HG03064 (cell line): ENCODE results near the gene TMEM239.
"Not testable (repeated sequence)": the region's sequence is repeated elsewhere in the genome, so short reads cannot be mapped to it uniquely, and the experiment has no call there.

Experiments used
- ATAC-seq: cut with Tn5 transposase; IDR thresholded peaks from one replicate; pipeline ENCODE4 v1.9.1; 2021; ENCODE audit warnings: low read depth; ENCODE audit not compliant: unreplicated experiment

Gene TMEM239

DNA sequence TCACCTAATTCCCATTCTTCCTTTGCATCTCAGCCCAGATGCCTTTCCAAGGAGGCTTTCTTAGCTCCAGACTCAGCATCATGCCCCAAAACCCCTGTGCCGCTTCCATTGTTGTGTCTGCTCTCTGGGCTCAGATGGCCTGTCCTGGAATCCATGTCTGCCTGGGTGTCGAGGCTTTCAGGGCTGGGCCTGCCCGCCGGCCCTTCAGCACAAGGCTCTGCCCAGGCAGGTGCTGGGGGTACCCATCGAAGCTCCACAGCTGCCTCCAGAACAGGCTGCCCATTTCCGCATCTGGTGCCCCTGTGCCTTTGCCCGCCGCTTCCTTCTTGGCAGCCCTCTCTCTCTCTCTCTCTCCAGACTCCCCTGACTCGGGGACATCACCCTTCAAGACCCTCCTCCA lies 16.9 kb upstream of the TMEM239 start:
- no peak for ATAC-seq

DNA sequence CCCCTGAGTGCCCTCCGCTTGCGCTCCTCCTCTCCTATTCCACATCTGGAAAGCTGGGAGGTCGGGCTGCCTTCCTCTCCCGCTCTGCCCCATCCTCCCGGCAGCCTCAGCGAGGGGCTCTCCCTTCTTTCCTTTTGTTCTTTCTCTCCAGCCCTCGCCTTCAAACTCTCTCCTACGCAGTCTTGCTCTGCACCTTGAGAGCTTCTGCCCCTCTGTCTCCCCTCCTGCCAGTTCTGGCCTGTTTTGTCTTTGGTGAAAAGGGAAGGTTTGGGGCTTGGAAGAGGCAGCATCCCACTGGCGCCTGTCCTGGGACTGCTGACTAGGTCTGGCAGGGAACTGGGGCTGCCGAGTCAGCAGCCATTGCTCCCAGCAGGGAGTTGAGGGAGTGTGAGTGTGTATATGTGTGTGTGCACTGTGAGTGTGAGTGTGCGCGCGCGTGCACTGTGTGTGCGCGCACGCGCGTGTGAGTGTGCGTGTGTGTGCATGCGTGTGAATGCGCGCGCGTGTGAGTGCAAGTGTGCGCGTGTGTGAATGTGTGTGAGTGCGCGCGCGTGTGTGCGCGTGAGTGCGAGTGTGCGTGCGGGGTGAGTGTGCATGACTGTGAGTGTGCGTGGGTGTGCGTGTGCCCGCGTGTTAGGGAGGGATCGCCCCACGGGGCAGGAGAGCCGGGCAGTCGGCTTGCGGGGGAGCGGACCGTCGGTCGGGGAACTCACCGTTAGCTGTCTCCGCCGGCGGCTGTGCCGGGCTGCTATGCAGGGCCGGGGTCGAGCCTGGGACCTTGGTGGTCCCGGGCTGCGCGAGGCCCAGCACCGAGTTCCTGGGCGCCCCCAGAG lies 16.3 kb upstream of the TMEM239 start:
- peak; percentile 10 for ATAC-seq

DNA sequence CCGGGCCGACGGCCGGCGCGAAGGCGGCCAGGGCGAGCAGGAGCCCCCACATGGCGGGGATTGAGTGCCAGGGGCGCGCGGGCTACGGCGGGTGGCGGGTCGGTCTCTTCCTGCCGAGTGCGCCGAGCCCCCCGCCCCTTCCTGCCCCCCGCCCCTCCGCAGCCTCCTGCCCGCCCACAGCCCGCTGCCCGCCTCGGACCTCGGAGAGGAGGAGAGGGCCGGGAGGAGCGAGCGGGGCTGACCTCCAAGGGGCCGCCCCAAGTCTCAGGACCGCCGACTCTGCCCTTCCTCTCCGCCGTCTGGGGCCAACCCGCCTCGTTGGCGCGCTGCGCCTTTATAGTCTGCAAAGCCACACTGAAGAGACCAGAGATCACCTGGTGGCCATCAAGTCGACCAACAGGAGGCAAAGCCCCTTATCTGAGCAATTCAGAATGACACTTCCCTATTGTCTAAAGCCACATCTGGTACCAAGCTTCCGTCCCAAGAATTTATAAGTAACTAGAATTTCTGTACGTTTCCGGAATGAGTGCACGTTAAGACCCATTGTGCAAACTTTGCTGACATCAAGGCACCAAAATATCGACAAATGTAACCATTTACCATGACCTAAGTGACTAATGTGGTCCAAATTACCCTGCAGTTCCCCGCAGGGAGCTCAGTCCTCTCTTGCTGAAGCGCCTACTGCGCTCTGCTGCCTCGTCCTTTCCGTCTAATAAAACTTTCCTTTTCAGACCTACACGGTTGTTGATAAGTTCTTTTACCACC lies 15.5 kb upstream of the TMEM239 start, which contains the start of gene CPXM1:
TSS of gene CPXM1 (minus strand) at position 107 of the 765 bp plus-strand sequence. CDS start at position 52, 55 bp downstream.
- ATAC-seq, result peak; percentile 52

DNA sequence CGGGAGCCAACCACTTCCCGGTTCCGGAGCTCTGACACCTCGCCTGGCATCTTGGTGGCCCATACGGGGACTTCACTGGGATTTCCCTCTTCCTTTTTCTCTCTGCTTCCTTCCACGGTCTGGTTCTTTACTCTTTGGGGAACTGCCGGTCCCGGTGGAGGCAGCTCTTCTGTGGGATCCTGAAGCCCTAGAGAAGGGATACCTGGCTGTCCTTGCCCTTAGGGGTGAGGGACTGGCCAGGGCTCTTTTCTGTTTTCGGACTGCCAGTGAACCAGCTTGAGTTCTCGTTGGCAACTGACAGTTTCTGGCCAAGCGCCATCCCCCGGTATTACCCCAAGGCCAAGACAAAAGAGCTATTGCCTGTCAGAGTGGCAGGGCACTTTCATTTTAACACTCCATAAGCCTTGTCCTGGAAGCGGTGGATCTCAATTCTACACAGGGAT lies 14.9 kb upstream of the TMEM239 start:
- ATAC-seq, result no peak

DNA sequence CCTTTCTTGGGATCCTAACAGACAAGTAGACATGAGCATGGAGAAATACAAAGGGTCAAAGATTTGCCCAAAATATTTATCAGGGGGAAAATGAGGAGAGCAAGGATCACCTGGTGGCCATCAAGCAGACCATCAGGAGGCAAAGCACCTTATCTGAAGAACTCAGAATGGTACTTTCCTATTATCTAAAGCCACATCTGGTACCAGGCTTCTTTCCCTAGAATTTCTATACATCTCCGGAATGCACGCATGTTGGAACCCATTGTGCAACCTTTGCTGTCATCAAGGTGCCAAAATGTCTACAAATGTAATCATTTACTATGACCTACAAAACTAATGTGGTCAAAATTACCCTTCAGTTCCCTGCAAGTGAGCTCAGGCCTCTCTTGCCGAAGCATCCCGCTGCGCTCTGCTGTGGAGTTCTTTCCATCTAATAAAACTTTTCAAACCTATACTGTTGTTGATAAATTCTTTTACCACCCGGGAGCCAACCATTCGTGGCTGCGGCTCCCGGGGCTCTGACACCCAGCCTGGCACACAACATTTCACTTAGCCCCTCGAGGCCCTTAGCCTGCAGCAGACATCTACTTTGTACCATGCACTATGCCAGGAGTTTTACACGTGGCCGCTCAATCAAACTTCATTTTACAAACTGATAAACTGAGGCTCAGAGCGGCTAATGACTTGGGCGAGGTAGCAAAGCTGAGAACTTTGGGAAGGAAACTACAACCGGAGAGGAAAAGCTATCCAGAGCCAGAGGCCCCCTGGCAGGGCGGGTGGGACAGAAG lies 11.9 kb upstream of the TMEM239 start:
- ATAC-seq, result no peak

DNA sequence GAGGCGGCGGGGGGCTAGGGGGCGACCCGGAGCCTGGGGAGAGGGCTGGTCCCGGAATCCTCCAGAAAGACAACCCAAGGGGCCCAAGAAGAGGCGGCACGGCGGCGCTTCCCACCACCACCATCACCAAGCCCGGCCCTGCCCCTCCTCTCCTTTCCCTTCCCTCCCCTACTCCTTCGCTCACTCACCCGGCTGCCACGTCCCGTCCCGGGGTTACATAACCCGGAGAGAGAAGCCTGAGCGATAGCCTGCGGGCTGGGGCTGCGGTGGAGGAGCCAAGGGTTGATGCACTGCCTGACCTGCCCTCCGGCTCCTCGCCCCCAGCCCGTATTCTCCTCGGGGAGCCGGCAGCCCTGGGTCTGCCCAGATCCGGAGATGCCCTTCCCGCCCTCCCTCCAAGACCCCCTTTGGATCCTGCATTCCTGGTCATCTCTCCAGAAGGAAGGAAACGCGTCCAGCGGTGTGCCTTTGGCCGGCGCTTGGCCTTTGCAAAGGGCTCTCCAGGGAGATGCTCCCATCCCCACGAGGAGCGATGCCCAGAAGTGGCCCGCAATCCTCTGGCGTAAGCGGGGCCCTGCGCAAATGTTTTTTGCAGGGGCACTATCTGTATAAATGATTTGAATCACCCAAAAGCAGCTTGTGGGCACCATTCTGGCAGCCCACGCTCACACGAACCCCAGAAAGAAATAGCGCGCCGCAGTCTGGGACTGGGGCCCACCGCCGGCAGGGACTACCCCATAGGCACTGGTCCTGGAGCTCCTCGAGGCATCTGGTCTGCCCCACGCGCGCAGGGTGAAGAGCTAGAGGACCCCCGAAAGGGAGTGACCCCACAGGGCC lies 11.1 kb upstream of the TMEM239 start:
- ATAC-seq, result no peak

DNA sequence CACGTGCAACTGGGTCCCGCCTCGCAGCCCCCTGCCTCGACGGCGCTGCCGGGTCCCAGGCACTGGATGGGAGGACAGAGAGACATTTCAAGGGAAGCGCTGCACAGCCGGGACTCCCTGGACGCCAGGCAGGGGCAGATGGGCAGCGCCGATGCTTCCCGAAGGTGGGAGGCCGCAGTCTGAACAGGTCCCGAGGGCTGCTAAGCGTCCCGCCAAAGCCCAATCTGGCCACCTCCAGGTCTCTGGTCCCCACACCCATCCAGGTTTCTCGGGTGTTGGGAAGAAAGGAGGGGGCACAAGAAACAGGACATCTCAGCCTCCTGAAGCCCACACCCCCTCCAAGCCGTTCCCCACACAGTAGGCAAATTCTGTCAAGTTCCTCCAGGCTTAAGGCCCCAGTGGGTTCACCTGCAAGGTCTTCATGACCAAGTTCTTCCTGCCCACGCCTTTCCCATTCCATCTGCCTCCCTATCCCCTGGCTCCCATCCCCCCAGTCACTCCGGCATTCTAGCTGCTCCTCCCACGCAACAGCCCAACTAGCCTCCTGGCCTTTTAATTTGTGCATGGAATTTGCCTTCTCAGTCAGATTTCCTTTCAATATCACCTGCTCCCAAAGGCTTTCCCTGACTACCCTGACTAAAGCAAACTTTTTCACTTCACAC lies 10.3 kb upstream of the TMEM239 start:
- no peak for ATAC-seq

DNA sequence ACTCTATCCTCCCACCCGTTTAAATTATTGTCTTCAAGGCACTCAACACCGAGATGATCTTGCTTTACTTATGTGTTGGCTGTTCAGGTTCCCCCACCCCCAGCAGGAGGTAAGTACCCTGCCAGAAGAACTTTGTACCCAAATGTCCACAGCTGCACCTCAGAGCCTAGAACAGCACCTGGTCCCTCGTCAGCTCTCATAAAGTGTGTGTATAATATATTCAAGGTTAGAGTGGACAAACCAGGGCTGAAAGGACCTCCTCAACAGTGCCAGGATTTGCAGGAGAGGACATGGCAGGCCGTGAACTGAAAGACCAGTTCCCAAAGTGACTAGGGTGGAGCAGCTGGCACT lies 9.8 kb upstream of the TMEM239 start:
- ATAC-seq, result no peak

DNA sequence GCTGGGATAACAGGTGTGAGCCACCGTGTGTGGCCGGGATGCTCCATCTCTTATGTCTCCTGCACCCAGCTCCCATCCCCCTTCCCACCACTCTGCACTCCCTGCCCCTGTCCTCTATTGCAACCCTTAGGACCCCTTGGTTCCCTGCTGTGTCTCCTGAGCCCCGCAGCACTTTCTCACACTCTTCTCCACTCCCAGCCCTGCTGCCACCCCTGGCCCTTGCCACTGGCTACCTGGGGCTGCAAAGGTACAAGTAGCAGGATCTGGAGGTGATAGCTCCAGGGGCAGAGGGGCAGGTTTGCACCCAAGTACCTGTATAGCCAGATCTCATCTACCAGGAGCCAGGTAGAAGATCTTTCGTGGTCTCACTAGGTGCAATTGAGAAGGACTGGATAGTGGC lies 9.1 kb upstream of the TMEM239 start:
- ATAC-seq, result no peak

DNA sequence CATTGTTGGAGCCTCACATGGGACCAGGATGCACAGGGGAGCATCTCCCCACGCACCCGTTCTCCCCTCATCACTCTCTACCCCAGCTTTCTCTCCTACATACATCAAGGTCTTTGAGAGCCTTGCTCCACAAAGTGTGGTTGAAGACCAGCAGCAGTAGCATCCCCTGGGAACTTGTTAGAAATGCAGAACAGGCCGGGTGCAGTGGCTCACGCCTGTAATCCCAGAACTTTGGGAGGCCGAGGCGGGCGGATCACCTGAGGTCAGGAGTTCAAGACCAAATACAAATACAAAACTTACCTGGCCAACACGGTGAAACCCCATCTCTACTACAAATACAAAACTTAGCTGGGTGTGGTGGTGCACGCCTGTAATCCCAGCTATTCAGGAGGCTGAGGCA lies 8.2 kb upstream of the TMEM239 start:
- ATAC-seq, result not testable (repeated sequence)

DNA sequence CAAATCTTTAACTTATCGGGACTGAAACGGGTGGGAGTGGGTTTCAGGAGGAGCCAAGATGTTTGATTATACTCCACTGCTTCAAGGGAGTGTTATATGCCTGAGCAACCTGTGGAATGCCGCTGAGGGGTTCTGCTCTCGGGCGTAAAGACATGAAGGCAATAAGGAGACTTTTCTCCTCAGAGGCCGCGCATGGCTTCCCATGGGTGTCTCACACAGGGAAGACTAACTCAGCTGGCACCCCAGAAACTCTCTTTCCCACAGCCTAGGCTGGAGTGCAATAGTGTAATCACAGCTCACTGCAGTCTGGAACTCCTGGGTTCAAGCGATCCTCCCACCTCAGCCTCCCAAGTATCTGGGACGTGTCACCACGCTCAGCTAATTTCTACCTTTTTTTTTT lies 6.5 kb upstream of the TMEM239 start:
- ATAC-seq, result no peak

DNA sequence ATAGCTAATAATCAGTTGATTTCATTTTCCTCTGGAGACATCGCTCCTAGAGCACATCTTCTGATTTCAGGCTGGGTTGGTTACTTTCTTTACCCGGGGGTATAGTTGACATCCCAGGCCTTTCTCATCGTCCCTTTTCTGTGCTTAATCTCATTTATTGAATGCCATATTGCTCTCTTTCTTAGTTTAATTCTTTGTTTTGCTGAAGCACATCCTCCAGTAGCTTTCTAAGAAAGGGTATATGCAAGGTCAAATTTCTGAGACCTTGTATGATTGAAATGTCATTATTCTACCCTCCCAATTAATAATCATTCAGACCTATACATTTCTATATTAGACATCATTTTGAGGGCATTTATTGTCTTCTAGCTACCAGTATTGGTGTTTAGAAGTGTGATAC lies 4.0 kb upstream of the TMEM239 start:
- no peak for ATAC-seq

DNA sequence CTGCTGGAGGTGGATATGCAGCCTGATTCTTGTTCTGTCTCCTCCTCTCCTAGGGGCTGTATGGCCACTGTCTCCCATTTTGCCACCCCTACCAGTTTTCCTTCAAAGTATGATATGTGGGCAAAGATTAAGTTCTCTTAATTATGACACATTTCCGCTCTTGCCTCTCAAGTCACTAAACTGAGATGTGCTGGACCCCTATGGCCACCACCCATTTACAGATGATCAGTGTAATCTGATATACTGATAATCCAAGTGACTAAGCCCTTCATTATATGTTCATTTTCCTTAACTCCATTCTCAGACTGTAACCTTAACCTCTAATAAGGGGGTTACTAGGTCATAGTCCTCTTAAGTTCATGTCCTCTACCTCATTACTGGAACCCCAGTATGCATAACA lies 2.1 kb upstream of the TMEM239 start:
- ATAC-seq, result no peak

DNA sequence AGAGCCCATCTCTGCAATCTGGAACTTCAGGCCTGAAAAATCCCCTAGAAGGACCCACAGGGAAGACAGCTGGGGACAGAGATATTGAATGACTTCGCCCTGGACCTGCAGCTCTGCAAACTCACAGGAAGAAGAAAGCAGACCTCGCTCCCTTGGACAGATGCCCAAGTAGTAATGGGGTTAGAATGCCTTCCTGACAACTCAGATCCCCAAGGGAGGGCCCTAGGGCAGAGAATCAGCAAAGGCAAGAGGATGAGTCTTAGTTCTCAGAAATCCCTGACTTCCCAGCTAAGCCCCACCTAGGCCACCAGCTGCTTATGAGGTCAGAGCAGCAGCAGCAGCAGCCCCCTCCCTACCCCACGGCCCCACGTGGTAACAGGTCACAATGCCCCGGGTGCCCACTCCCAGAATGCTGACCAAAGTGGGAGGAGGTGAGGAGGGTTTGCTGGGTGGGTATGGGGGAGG lies 1.5 kb upstream of the TMEM239 start, which contains the start of gene C20orf141:
TSS of gene C20orf141 (plus strand) at position 401 of the 465 bp plus-strand sequence. CDS start 198 bp downstream, outside the sequence.
- no peak for ATAC-seq

DNA sequence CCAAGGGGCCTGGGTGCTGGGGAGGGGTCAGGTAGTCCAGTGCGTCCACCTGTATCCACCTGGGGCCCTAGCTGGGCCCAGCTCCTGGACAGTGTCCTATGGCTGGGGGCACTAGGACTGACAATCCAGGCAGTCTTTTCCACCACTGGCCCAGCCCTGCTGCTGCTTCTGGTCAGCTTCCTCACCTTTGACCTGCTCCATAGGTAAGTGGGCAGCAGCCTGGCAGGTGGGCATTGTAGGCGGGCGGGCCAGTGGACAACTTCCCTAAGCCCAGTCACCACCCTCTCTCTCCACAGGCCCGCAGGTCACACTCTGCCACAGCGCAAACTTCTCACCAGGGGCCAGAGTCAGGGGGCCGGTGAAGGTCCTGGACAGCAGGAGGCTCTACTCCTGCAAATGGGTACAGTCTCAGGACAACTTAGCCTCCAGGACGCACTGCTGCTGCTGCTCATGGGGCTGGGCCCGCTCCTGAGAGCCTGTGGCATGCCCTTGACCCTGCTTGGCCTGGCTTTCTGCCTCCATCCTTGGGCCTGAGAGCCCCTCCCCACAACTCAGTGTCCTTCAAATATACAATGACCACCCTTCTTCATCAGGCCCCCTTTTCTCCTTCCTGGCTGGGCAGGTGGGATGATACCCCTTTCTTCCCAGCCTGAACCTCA lies 793 bp upstream of the TMEM239 start:
- no peak for ATAC-seq

DNA sequence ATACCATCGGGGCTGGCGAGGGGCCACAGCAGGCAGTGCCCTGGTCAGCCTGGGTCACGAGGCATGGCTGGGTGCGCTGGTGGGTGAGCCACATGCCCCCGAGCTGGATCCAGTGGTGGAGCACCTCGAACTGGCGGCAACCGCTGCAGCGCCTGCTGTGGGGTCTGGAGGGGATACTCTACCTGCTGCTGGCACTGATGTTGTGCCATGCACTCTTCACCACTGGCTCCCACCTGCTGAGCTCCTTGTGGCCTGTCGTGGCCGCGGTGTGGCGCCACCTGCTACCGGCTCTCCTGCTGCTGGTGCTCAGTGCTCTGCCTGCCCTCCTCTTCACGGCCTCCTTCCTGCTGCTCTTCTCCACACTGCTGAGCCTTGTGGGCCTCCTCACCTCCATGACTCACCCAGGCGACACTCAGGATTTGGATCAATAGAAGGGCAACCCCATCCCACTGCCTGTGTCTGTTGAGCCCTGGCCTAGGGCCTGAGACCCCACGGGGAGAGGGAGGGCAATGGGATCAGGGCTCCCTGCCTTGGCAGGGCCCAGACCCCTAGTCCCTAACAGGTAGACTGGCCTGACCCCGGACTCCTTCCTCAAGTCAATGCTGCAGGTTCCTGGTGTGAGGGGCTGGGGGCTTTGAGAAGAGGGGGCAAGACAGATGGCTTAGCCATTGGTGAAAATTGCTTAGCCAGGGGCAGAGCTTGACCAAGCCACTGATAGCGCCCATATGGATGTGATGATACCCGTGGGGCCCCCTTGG lies 598 bp downstream of the TMEM239 start:
- no peak for ATAC-seq

DNA sequence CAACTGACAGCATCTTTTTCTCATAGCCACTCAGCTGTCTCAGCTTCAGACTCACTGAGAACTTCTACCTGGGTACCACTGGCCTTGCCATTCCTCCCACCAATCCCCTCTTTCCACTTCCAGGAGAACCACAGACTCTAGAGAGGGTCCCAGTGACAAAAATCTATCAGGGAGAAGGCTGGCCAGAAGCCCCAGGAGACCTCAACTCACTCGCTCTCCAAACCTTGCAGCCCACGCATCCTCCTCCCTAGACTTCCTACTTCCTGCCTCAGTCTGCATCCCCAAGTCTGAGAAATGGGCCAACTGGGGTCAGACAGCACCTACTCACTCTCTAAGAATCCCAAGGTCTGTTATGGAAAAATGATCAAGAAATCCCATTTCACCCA lies 1.2 kb downstream of the TMEM239 start:
- ATAC-seq, result no peak

DNA sequence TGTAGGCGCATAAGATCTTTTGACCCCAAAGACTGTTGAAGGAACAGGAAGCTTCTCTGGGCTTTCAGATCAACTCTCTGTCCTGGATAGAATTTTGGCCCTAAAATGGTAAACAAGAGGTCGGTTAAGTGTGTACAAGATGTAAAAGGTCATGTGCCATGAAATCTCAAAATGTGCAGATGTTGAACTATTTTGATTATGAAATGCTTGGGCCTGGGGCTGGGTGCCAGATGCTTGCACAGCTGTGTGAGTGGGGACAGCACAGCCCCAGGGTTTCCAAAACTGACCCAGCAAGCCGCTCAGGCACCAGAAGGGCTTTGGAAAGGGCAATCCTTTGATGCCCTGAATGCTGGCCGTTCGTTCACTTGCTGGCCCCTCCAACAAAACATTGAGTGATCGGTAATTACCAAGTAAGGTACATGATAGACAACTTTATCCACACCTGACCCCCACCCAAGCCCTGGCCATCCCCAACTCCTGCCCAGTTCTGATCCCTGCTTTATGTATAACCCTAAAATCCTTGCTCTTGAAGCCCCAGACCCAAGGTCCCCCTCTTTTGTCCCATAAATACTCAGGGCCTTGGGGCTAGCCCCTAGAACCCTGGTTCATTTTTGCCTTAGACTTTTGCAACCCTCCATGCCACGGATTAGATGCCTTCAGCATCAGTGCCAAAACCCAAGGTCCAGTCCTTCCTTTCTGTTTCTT lies 1.9 kb downstream of the TMEM239 start:
- no peak for ATAC-seq
